ENCODE data around the gene CALB2.

CALB2 gene

DNA sequence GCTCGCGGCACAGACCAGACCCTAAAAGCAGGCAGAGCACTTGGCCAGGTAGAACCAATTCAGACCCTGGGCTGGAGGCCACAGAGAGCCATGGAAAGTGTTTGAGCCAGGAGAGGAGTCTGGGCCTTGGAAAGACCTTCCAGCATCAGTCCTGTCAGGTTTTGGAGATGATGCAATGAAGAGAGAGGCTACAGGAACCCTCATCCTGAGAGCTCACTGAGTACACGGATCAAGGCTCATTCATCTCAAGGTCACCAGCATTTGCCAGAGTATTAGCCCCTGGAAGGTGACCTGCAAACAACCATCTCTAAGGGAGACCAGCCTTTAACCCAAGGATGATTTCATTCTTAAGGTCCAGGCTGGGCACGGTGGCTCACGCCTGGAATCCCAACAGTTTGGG lies 55.5 kb downstream of the CALB2 start:
- H3K9me3 Mint-ChIP-seq: no peaks in the 10 kb centered on the region
- H3K4me3 Mint-ChIP-seq: no peak overlapping the region
- peaks cover 4% of the 10 kb centered on the region for H3K4me1 Mint-ChIP-seq (ENCODE audit: low read depth)
- H3K27ac Mint-ChIP-seq: no peak overlapping the region
- no peak for DNase-seq
- H3K36me3 Mint-ChIP-seq (ENCODE audit: low read depth): no peaks in the 10 kb centered on the region
- peaks cover 44% of the 10 kb centered on the region for H3K27me3 Mint-ChIP-seq

DNA sequence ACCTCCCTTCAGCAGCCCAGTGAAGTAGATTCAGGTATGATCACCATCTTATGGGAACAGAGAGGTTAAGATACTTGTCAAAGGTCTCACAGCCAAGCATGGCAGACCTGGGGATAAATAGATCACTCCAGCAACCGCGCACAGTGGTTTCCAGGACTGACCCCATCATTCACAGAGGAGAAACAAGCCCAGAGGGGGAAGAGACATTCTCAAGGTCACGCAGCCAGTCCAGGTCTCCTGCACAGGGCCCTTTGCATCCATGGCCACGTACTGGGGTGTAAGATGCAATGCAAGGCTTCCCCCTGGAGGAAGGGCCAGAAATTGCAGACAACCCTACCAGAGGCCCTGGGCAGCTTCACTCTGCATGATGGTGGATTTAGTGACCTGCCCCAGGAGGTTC lies 63.4 kb downstream of the CALB2 start:
- peak; percentile 43 for DNase-seq
- Mint-ChIP-seq H3K4me3 (no peak overlapping the region), H3K9me3 (no peaks in the 10 kb centered on the region), H3K4me1 (ENCODE audit: low read depth) (peaks cover 9% of the 10 kb centered on the region), H3K27me3 (peaks cover 58% of the 10 kb centered on the region), H3K36me3 (ENCODE audit: low read depth) (no peaks in the 10 kb centered on the region), H3K27ac (no peak overlapping the region)

DNA sequence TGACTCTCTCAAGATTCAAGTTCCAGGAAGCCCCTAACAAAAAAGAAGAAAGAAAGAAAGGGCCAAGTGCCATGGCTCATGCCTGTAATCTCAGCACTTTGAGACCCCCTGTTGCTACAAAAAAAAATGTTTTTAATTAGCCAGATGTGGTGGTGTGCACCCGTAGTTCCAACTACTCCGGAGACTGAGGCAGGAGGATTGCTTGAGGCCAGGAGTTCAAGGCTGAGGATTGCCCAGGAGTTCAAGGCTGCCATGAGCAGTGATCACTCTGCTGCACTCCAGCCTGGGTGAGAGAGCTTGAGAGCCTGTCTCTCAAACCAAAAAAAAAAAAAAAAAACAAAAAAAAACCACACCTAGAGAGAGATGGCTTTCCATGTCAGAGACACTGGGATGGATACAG lies 64.5 kb downstream of the CALB2 start:
- no peak overlapping the region for H3K27ac Mint-ChIP-seq
- no peaks in the 10 kb centered on the region for H3K36me3 Mint-ChIP-seq (ENCODE audit: low read depth)
- no peaks in the 10 kb centered on the region for H3K9me3 Mint-ChIP-seq
- H3K4me3 Mint-ChIP-seq: no peak overlapping the region
- peaks cover 60% of the 10 kb centered on the region for H3K27me3 Mint-ChIP-seq
- no peak for DNase-seq
- peaks cover 9% of the 10 kb centered on the region for H3K4me1 Mint-ChIP-seq (ENCODE audit: low read depth)

DNA sequence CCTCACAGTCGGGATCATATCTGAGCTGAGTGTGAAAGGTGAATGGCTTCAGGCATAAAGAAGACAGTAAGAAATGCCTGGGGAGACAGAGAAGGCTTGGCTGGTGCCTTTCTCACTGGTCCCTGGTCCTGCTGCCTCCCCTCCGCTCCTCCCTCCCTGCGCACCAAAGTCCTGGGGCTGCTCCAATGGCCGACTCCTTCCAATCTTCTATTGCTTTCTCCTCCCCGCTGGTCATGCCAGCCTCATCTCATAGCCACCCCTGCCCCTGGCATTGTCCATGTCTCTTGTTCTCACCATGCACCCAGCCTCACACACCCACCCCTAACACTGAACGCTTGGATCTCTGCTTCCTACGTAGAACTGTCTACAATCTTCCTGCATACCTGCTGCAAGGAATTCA lies 65.3 kb downstream of the CALB2 start:
- Mint-ChIP-seq H3K27ac (no peak overlapping the region), H3K4me3 (no peak overlapping the region), H3K27me3 (peaks cover 56% of the 10 kb centered on the region), H3K4me1 (ENCODE audit: low read depth) (peaks cover 9% of the 10 kb centered on the region), H3K36me3 (ENCODE audit: low read depth) (no peaks in the 10 kb centered on the region), H3K9me3 (no peaks in the 10 kb centered on the region)
- no peak for DNase-seq

DNA sequence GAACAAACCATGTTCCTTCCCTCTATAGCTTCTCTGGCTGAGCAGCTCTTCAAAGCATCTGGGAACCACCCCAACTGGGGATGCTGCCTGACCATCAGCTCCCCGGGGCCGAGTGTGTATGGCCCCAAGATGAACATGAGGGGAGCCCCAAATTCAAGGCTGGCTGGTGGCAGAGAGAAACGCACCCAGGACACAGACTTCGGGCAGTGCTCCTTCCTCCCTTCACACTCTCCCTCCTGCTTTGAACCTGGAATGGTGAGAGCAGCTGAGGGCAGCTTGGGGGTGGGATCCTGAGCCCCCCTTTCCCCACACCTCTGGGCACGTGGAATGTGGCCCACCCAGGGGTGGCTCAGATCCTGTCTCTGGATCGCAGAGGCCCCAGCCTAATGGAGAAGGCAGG lies 66.1 kb downstream of the CALB2 start:
- H3K27me3 Mint-ChIP-seq: peaks cover 59% of the 10 kb centered on the region
- no peak overlapping the region for H3K27ac Mint-ChIP-seq
- no peak for DNase-seq
- H3K36me3 Mint-ChIP-seq (ENCODE audit: low read depth): no peaks in the 10 kb centered on the region
- peaks cover 9% of the 10 kb centered on the region for H3K4me1 Mint-ChIP-seq (ENCODE audit: low read depth)
- no peak overlapping the region for H3K4me3 Mint-ChIP-seq
- H3K9me3 Mint-ChIP-seq: no peaks in the 10 kb centered on the region

DNA sequence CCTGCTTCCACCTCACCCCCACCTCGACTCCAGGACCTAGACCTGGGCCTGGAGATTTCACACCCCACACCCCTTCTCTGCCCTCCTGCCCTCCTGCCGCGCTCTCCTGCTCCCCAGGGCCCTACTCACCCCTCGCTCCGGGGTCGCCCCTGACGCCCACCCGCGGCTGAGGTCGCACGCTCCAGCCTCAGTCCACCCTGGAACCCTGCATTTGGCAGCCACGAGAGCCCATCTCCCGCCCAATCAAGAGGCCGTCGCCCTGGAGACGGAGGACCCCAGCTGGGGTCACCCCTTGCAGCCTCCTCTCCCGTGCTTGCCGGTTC lies 67.2 kb downstream of the CALB2 start:
- peak overlapping the region; percentile 4 for H3K4me3 Mint-ChIP-seq
- no peak overlapping the region for H3K27ac Mint-ChIP-seq

DNA sequence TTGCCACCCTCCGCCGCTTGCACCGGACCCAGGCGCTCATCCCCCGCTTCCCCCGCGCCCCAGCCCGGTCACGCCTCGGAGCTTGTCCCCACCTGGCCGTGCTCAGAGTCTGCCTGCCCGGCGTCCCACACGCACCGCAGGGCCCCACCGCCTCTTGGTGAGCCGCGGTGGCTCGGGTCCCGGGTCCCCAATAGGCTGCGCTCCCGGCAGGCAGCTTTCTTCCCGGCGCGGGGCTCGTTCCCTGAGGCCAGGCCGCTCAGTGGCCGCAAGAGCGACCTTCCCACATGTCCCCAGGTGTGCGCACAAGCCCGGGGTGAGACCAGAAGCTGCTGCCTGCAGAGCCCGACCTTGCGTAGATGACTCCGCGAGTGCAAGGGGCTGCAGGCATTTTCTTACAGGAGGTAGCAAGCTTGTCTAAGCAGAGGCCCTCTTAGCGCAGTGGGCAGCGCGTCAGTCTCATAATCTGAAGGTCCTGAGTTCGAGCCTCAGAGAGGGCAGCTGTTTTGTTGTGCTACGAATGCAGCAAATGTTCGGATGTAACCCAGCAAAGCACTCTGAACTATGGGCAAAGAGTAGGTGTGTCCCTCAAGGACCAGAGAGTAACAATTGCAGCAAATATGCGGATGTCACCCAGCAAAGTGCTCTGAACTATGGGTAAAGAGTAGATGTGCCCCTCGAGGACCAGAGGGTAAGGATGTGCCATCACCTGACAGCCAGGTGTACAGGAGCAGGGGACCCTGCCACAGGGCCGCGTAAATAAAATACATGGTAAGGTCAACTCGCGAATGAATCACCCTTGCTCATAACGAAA lies 67.8 kb downstream of the CALB2 start:
- Mint-ChIP-seq H3K27ac (peak overlapping the region; percentile 75), H3K36me3 (ENCODE audit: low read depth) (no peaks in the 10 kb centered on the region)
- DNase-seq: peak; percentile 72

More for the DNA sequence above, 67.2 kb downstream of the CALB2 start:
- Mint-ChIP-seq H3K36me3 (ENCODE audit: low read depth) (no peaks in the 10 kb centered on the region), H3K9me3 (no peaks in the 10 kb centered on the region), H3K27me3 (peaks cover 61% of the 10 kb centered on the region), H3K4me1 (ENCODE audit: low read depth) (peaks cover 9% of the 10 kb centered on the region)
- no peak for DNase-seq

DNA sequence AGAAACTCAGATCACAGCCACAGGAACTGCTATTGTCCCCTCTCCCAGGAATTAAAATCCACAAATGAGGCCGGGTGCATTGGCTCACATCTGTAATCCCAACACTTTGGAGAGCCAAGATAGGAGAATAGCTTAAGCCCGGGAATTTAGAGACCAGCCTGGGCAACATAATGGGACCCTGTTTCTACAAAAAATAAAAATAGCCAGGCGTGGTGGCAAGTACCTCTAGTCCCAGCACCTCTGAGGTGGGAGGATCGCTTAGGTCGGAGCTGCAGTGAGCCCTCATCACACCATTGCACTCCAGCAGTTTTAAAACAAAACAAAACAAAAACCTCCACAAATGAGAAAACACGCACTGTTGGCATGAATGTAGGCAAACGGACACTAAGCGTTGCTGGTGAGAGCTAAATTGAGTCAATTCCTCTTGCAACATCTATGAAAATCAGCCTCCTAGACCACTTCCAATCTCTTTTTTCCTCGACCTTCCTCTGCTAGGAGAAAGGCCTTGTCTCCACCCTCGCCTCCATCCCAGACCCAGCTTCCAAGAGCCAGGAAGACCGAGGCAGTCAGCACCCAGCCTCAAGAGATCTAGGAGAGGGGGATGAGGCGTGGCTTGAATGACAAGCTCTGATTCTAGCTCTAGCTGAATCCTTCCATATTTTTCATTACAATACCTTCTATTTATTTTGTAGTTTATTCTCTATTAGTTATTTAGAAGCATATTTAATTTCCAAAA lies 68.5 kb downstream of the CALB2 start:
- Mint-ChIP-seq H3K4me1 (ENCODE audit: low read depth) (peaks cover 9% of the 10 kb centered on the region), H3K4me3 (no peak overlapping the region), H3K9me3 (no peaks in the 10 kb centered on the region), H3K36me3 (ENCODE audit: low read depth) (no peaks in the 10 kb centered on the region), H3K27ac (peak overlapping the region; percentile 75), H3K27me3 (peaks cover 73% of the 10 kb centered on the region)
- no peak for DNase-seq

More for the DNA sequence above, 67.8 kb downstream of the CALB2 start:
- peak overlapping the region; percentile 46 for H3K4me3 Mint-ChIP-seq
- peaks cover 67% of the 10 kb centered on the region for H3K27me3 Mint-ChIP-seq
- H3K4me1 Mint-ChIP-seq (ENCODE audit: low read depth): peaks cover 9% of the 10 kb centered on the region
- no peaks in the 10 kb centered on the region for H3K9me3 Mint-ChIP-seq

DNA sequence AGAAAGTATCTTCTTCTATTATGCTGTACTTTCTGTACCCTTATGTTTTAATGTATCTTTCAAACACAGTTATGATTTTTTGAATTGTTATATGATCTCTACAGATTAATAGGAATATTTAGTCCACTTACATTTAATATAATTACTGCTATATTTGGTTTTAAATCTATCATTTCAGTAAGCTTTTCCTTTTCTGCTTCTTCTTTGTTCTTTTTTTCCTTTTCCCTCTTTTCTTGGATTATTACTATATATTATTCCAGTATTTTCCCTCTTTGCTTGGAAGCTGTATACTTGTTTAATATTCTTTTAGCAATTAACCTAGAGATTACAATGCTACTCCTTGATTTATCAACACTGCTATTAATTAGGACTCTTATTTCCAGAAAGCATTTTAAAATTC lies 69.9 kb downstream of the CALB2 start:
- DNase-seq: no peak
- no peak overlapping the region for H3K27ac Mint-ChIP-seq
- no peaks in the 10 kb centered on the region for H3K36me3 Mint-ChIP-seq (ENCODE audit: low read depth)
- no peak overlapping the region for H3K4me3 Mint-ChIP-seq
- H3K27me3 Mint-ChIP-seq: peaks cover 77% of the 10 kb centered on the region
- no peaks in the 10 kb centered on the region for H3K9me3 Mint-ChIP-seq
- peaks cover 9% of the 10 kb centered on the region for H3K4me1 Mint-ChIP-seq (ENCODE audit: low read depth)

DNA sequence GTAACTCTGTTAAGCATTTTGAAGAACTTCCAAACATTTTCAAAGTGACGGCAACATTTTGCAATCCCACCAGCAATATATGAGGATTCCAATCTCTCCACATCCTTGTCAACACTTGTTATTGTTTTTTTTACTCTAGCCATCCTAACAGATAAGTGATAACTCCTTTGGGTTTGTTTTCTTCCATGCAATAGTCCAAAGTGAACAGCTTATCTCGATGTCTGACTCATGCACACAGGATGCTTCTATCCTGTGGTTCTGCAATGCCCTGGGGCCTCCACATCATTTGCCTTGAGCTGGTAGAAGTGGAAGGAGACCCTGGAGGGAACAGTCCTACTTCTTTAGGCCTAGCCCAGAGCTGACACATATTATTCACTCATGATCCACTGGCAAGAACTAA lies 70.4 kb downstream of the CALB2 start:
- DNase-seq: no peak
- Mint-ChIP-seq H3K36me3 (ENCODE audit: low read depth) (no peaks in the 10 kb centered on the region), H3K27ac (no peak overlapping the region), H3K9me3 (no peaks in the 10 kb centered on the region), H3K4me1 (ENCODE audit: low read depth) (peaks cover 9% of the 10 kb centered on the region), H3K27me3 (peaks cover 75% of the 10 kb centered on the region), H3K4me3 (no peak overlapping the region)

DNA sequence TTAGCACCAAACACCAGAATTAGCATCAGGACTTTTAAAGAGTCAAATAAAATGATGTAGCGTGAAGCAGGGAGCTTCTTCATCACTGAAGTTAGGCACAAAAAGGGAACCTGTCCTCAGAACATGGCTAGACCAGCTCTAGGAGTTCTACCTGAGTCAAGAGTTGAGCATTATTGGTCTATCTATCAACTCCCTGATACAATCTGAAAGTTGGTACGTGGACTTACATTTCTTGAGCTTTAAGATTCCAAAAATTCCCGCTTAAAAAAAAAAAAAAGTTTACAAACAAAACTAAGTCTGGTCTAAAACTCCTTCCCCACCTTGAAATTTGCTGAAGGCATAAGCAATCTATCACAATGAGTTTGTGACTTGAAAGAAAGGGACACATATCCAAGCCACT lies 71.1 kb downstream of the CALB2 start:
- no peak overlapping the region for H3K27ac Mint-ChIP-seq
- H3K4me3 Mint-ChIP-seq: no peak overlapping the region
- peaks cover 9% of the 10 kb centered on the region for H3K4me1 Mint-ChIP-seq (ENCODE audit: low read depth)
- no peak for DNase-seq
- H3K36me3 Mint-ChIP-seq (ENCODE audit: low read depth): no peaks in the 10 kb centered on the region
- H3K9me3 Mint-ChIP-seq: no peaks in the 10 kb centered on the region
- peaks cover 68% of the 10 kb centered on the region for H3K27me3 Mint-ChIP-seq

DNA sequence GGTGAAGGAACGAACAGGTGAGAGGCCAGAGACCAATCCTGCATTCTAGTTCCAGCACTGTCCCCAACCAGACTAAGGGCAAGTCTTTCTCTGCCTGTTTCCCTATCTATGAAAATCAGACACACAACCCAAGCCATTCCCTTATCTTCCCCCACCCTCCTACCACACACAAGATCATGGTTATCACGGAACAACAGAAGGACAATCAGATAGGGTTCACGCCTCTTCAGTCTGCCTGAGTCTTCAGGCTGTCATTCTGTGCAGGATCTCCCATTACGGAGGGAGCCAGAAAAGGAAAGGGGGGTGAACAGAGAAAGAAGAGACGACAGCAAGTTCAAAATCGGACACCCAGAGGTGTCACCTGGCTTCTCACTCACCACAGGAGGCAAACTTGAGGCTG lies 72.2 kb downstream of the CALB2 start:
- peaks cover 57% of the 10 kb centered on the region for H3K27me3 Mint-ChIP-seq
- H3K4me1 Mint-ChIP-seq (ENCODE audit: low read depth): peaks cover 7% of the 10 kb centered on the region
- no peak for DNase-seq
- no peaks in the 10 kb centered on the region for H3K9me3 Mint-ChIP-seq
- no peak overlapping the region for H3K27ac Mint-ChIP-seq
- no peaks in the 10 kb centered on the region for H3K36me3 Mint-ChIP-seq (ENCODE audit: low read depth)
- H3K4me3 Mint-ChIP-seq: no peak overlapping the region

DNA sequence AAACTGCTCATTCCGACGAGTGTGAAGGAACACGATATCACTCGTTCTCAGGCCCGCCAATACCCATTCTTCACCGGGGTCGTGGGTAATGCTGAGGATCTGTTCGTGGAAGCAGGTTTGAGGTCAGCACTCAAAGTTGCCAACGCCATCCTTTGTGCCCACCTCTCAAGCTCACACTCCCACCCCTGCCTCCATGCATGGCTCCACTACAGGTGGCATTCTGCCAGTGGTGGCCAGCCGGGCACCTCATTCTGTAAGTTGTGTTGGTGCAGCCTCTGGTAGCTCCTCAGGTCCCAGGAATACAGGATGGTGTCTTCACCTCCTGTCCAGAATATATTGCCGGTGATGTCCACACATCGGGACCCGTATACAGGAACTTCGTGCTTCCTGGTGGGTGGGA lies 72.7 kb downstream of the CALB2 start:
- peaks cover 52% of the 10 kb centered on the region for H3K27me3 Mint-ChIP-seq
- peaks cover 6% of the 10 kb centered on the region for H3K4me1 Mint-ChIP-seq (ENCODE audit: low read depth)
- no peak for DNase-seq
- H3K4me3 Mint-ChIP-seq: no peak overlapping the region
- no peaks in the 10 kb centered on the region for H3K9me3 Mint-ChIP-seq
- H3K36me3 Mint-ChIP-seq (ENCODE audit: low read depth): no peaks in the 10 kb centered on the region
- no peak overlapping the region for H3K27ac Mint-ChIP-seq

DNA sequence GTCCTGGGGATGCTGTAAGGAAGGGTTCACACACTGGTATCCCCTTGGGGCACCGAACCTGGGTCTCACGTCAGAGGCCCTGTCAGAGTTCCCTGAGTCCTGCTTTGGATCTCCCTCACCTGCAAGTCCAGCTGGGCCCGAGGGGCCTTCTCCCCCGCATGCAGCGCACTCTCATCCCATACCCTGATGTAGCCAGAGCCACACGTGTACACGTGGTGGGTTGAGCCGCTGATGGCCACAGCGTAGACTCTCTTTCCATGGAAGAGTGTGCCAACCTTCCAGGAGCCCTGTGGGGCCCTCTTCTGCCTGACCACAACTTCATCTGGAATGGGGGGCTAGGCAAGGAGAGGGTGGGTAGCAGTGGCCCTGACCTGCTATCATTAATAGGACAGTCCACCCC lies 73.5 kb downstream of the CALB2 start:
- Mint-ChIP-seq H3K27me3 (peaks cover 47% of the 10 kb centered on the region), H3K27ac (no peak overlapping the region), H3K4me1 (ENCODE audit: low read depth) (no peaks in the 10 kb centered on the region), H3K9me3 (no peaks in the 10 kb centered on the region), H3K36me3 (ENCODE audit: low read depth) (no peaks in the 10 kb centered on the region), H3K4me3 (no peak overlapping the region)
- no peak for DNase-seq

DNA sequence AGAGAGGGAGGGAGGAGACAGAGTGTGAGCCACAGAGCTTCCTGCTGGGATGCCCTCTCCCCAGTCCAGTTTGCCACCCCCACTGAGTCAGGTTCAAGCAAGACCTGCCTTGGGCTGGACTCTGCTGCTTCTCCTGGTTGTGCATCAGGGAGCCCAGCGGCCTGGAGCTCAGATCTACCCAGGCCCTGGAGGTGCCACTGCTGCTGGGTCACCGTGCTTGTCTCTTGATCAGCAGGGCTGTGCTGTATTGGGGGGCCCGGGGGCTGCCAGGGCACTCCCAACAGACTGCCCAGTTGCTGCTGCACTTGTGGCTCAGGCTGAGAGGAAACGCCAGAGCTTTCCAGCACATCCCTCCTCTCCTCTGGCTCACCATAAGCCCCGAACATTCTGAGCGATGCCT lies 74.4 kb downstream of the CALB2 start:
- no peak overlapping the region for H3K27ac Mint-ChIP-seq
- H3K9me3 Mint-ChIP-seq: no peaks in the 10 kb centered on the region
- H3K36me3 Mint-ChIP-seq (ENCODE audit: low read depth): no peaks in the 10 kb centered on the region
- H3K4me3 Mint-ChIP-seq: no peak overlapping the region
- no peak for DNase-seq
- H3K4me1 Mint-ChIP-seq (ENCODE audit: low read depth): no peaks in the 10 kb centered on the region
- H3K27me3 Mint-ChIP-seq: peaks cover 50% of the 10 kb centered on the region
